Measurements from ENCODE around the gene MAS1. TPM values are rescaled to one million over a fixed set of nuclear protein-coding genes. Genes with fewer than 3 reads are reported as not detected.
A peak's percentile ranks its signal among the peaks of the same experiment; 100 is the strongest.

Gene MAS1
- total and polyA plus RNA-seq, 9 of the 15 experiments (the other 6 are each of a cell fraction or from before 2014, with no cell fraction given), result not detected

DNA sequence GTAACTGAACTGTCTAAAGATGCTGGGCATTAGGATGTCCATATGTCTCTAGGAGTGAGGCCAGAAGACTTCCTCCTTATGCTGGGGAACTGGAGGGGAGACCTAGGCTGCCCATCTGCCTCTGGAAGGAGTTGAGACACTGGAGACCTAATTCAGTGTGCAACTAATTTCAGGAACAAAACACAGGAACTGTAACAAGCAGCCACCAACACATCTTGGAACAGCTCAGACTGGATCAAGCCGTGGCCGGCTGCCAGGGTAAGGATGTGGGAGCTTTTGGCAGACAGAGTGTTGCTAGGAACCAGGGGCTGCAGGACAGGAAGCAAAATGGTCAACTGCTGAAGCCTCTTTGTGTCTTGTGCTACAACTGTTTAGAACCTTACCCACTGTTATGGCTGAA lies 16.4 kb upstream of the MAS1 start:
- Histone ChIP-seq H3K27ac (ENCODE audit: extremely low read depth, low read depth, low read length) (no peak overlapping the region), H3K9ac (ENCODE audit: insufficient read depth in 1 of 2, low read depth in 2 of 2, low read length in 2 of 2) (no peak overlapping the region), H2AFZ (ENCODE audit: low read depth, low read length) (no peak overlapping the region), H3K4me1 (replicated peaks in 1 of 2; ENCODE audit: control insufficient read depth in 2 of 2, insufficient read depth in 2 of 2, low read length in 2 of 2) (no peaks in the 10 kb centered on the region), H3K36me3 (ENCODE audit: control insufficient read depth, insufficient read depth, low read length) (no peaks in the 10 kb centered on the region), H3K4me3 (no peak overlapping the region), H4K20me1 (replicated peaks; ENCODE audit: control insufficient read depth, insufficient read depth, low read length) (no peaks in the 10 kb centered on the region), H3K9me3 (replicated peaks; ENCODE audit: control insufficient read depth, insufficient read depth, low read depth, low read length) (no peaks in the 10 kb centered on the region), H3K79me2 (ENCODE audit: control insufficient read depth, insufficient read depth, low read length) (no peaks in the 10 kb centered on the region), H3K9me1 (ENCODE audit: control insufficient read depth, insufficient read depth, low read length) (no peaks in the 10 kb centered on the region), H3K4me2 (ENCODE audit: insufficient read depth, low read length) (no peak overlapping the region), H3K27me3 (ENCODE audit: control insufficient read depth in 2 of 2, insufficient read depth in 2 of 2, low read length in 2 of 2) (peaks cover 20 to 51% of the 10 kb centered on the region in 2 experiments; a peak in 4 of 5 replicates)
- DNase-seq (ENCODE audit: extremely low read depth in 1 of 4, low spot score in 3 of 4), result no peak
- no peak for FAIRE-seq
- intact Hi-C loops (cut with micrococcal nuclease) (no loop called here), in situ Hi-C loops (cut with MboI) (no loop called here)
- BruUV-seq (replicated peaks), result no TSS peak
- ChIA-PET POLR2A (no interaction called here), CTCF (ENCODE audit: low intra/inter-chr PET ratio) (no interaction called here)
- ATAC-seq, result no peak; the same call in 1 of the 3 replicates
- 0% methylated on average over 2 of the region's 2 CpGs for WGBS (ENCODE audit: insufficient coverage, low coverage, missing lambda C conversion rate)
- TF ChIP-seq ZNF224 (CRISPR knock-in tag; IDR thresholded peaks at IDR 0.05) (no peak), PHB2 (IDR thresholded peaks at IDR 0.05; ENCODE audit: low read depth) (no peak), NBN (IDR thresholded peaks at IDR 0.05; ENCODE audit: low read depth) (no peak), ZNF717 (CRISPR knock-in tag; IDR thresholded peaks at IDR 0.05) (no peak), ZNF263 (CRISPR knock-in tag; IDR thresholded peaks at IDR 0.05; ENCODE audit: borderline replicate concordance) (no peak)
- TF ChIP-seq, protein P1, sequence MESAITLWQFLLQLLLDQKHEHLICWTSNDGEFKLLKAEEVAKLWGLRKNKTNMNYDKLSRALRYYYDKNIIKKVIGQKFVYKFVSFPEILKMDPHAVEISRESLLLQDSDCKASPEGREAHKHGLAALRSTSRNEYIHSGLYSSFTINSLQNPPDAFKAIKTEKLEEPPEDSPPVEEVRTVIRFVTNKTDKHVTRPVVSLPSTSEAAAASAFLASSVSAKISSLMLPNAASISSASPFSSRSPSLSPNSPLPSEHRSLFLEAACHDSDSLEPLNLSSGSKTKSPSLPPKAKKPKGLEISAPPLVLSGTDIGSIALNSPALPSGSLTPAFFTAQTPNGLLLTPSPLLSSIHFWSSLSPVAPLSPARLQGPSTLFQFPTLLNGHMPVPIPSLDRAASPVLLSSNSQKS (CRISPR knock-in tag; IDR thresholded peaks at IDR 0.05), result no peak

DNA sequence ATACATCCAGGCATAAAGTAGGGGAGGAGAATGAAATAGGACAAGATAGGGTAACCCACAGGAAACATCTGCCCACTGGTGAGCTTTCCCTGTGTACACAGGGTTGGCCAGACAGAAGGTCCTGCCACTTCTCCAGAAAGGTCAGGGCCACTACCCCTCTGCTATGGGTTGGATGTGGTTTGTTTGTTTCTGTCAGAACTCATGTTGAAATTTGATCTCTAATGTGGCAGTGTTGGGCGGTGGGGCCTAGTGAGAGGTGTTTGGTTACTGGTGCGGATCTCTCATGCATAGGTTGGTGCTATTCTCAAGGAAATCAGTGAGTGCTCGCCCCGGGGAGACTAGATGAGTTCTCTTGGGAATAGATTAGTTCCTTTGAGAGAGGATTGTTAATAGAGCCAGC lies 15.6 kb upstream of the MAS1 start:
- 0% methylated on average over 4 of the region's 4 CpGs for WGBS (ENCODE audit: insufficient coverage, low coverage, missing lambda C conversion rate)
- FAIRE-seq, result no peak
- Histone ChIP-seq H3K9me1 (ENCODE audit: control insufficient read depth, insufficient read depth, low read length) (no peaks in the 10 kb centered on the region), H2AFZ (ENCODE audit: low read depth, low read length) (no peak overlapping the region), H3K4me3 (no peak overlapping the region), H4K20me1 (replicated peaks; ENCODE audit: control insufficient read depth, insufficient read depth, low read length) (no peaks in the 10 kb centered on the region), H3K36me3 (ENCODE audit: control insufficient read depth, insufficient read depth, low read length) (no peaks in the 10 kb centered on the region), H3K4me2 (ENCODE audit: insufficient read depth, low read length) (no peak overlapping the region), H3K27ac (ENCODE audit: extremely low read depth, low read depth, low read length) (no peak overlapping the region), H3K9me3 (replicated peaks; ENCODE audit: control insufficient read depth, insufficient read depth, low read depth, low read length) (no peaks in the 10 kb centered on the region), H3K9ac (ENCODE audit: insufficient read depth in 1 of 2, low read depth in 2 of 2, low read length in 2 of 2) (no peak overlapping the region), H3K79me2 (ENCODE audit: control insufficient read depth, insufficient read depth, low read length) (no peaks in the 10 kb centered on the region), H3K4me1 (replicated peaks in 1 of 2; ENCODE audit: control insufficient read depth in 2 of 2, insufficient read depth in 2 of 2, low read length in 2 of 2) (no peaks in the 10 kb centered on the region), H3K27me3 (ENCODE audit: control insufficient read depth in 2 of 2, insufficient read depth in 2 of 2, low read length in 2 of 2) (peaks cover 20 to 56% of the 10 kb centered on the region in 2 experiments; a peak in 4 of 5 replicates)
- in situ Hi-C loops (cut with MboI), result no loop called here
- ATAC-seq, result peak; percentile 49; the same call in 2 of the 3 replicates
- no TSS peak for BruUV-seq (replicated peaks)
- ChIA-PET POLR2A (no interaction called here), CTCF (ENCODE audit: low intra/inter-chr PET ratio) (no interaction called here)
- intact Hi-C loops (cut with micrococcal nuclease), result no loop called here
- DNase-seq (ENCODE audit: extremely low read depth in 1 of 4, low spot score in 3 of 4), result no peak
- TF ChIP-seq RBBP5 (IDR thresholded peaks at IDR 0.05; ENCODE audit: borderline replicate concordance, insufficient read depth, low read length, poor library complexity, severe bottlenecking) (no peak), TFAM (CRISPR knock-in tag; conservative IDR thresholded peaks at IDR 0.05) (no peak), MAFG (tag; conservative IDR thresholded peaks at IDR 0.05) (no peak)
- TF ChIP-seq, protein P2, sequence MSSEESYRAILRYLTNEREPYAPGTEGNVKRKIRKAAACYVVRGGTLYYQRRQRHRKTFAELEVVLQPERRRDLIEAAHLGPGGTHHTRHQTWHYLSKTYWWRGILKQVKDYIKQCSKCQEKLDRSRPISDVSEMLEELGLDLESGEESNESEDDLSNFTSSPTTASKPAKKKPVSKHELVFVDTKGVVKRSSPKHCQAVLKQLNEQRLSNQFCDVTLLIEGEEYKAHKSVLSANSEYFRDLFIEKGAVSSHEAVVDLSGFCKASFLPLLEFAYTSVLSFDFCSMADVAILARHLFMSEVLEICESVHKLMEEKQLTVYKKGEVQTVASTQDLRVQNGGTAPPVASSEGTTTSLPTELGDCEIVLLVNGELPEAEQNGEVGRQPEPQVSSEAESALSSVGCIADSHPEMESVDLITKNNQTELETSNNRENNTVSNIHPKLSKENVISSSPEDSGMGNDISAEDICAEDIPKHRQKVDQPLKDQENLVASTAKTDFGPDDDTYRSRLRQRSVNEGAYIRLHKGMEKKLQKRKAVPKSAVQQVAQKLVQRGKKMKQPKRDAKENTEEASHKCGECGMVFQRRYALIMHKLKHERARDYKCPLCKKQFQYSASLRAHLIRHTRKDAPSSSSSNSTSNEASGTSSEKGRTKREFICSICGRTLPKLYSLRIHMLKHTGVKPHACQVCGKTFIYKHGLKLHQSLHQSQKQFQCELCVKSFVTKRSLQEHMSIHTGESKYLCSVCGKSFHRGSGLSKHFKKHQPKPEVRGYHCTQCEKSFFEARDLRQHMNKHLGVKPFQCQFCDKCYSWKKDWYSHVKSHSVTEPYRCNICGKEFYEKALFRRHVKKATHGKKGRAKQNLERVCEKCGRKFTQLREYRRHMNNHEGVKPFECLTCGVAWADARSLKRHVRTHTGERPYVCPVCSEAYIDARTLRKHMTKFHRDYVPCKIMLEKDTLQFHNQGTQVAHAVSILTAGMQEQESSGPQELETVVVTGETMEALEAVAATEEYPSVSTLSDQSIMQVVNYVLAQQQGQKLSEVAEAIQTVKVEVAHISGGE (CRISPR knock-in tag; IDR thresholded peaks at IDR 0.05), result no peak

Measured in K562 (cell line).